A549 (cell line): Measurements from ENCODE around the gene ASPSCR1. TPM values are rescaled to one million over a fixed set of nuclear protein-coding genes. Genes with fewer than 3 reads are reported as not detected.

Experiments
- ATAC-seq, 2 experiments: fragments of 200-7000 bp in 1 of 2; fragments of >200 bp in 1 of 2; cut with Nextera tagmentation in 1 of 2; cut with Tn5 transposase in 1 of 2; 3 replicates each; pipeline versions ENCODE4 v1.8.0 to v1.9.1; 2018 to 2020; ENCODE audit warnings: mild to moderate bottlenecking in 1 of 2, moderate library complexity in 1 of 2
- CTCF ChIA-PET: fragments of 300-600 bp; sonication (Branson Sonifier 250); formaldehyde crosslinking; extraction: SDS; loops from one replicate; lab custom pipeline; 2021; ENCODE audit warnings: antibody characterized with exemption, inconsistent platforms; lab: Yijun Ruan, JAX
- POLR2A ChIA-PET: fragments of 350-600 bp; formaldehyde crosslinking; extraction: SDS; loops from one replicate; lab custom pipeline; 2021; ENCODE audit warnings: antibody characterized with exemption, inconsistent platforms; lab: Yijun Ruan, JAX
- DNase-seq, 2 experiments: peaks; one replicate each; pipeline versions ENCODE4 v3.0.0 to v3.0.0-alpha.2; 2011 to 2016; ENCODE audit warnings: low read depth in 1 of 2, low spot score in 1 of 2
- FAIRE-seq: peaks from 2 replicates; lab custom pipeline; 2011; peaks lifted over from hg19 to GRCh38; lab: Jason Lieb, UNC
- H3K27ac ChIP-seq, 2 experiments: fragments of >200 bp; sonication (Bioruptor Twin); formaldehyde crosslinking; 3 replicates each; pipeline ENCODE4 v1.5.1; 2016 to 2017
- H3K4me1 ChIP-seq: fragments of >200 bp; sonication (Bioruptor Twin); formaldehyde crosslinking; 3 replicates; pipeline ENCODE4 v1.6.1; 2016
- H3K4me2 ChIP-seq: fragments of >200 bp; sonication (Bioruptor Twin); formaldehyde crosslinking; 3 replicates; pipeline ENCODE4 v1.6.1; 2016
- H3K4me3 ChIP-seq: fragments of >200 bp; sonication (Bioruptor Twin); formaldehyde crosslinking; 3 replicates; pipeline ENCODE4 v1.5.1; 2016
- H3K9me3 ChIP-seq: fragments of >200 bp; sonication (Bioruptor Twin); formaldehyde crosslinking; 3 replicates; pipeline ENCODE4 v1.6.1; 2016
- BCL3 ChIP-seq: fragments of >200 bp; sonication (Bioruptor Twin); formaldehyde crosslinking; IDR thresholded peaks from 3 replicates; pipeline ENCODE4 v1.6.1; 2016
- CHD4 ChIP-seq: fragments of 200-600 bp; sonication (generic); IDR thresholded peaks from 2 replicates; pipeline ENCODE4 v1.6.1; 2016; ENCODE audit warnings: antibody characterized with exemption, mild to moderate bottlenecking, borderline replicate concordance
- FOSL2 ChIP-seq, 2 experiments: fragments of 450-650 bp in 1 of 2; fragments of >200 bp in 1 of 2; sonication (Bioruptor Twin) in 1 of 2; formaldehyde crosslinking; IDR thresholded peaks; 2 replicates each; pipeline versions ENCODE4 v1.5.0 to v1.6.1; 2016 to 2020; ENCODE audit warnings: mild to moderate bottlenecking in 1 of 2, moderate library complexity in 1 of 2
- HDAC2 ChIP-seq: fragments of 200-600 bp; sonication (generic); IDR thresholded peaks from 2 replicates; pipeline ENCODE4 v1.6.1; 2016
- HOXB5 ChIP-seq: fragments of 250-450 bp; sonication (Bioruptor Pico); IDR thresholded peaks from 2 replicates; pipeline ENCODE4 v1.5.0; 2020; ENCODE audit warnings: mild to moderate bottlenecking, moderate library complexity
- KDM1A ChIP-seq: fragments of 200-600 bp; sonication (generic); IDR thresholded peaks from 2 replicates; pipeline ENCODE4 v1.6.1; 2016; ENCODE audit warnings: low read depth, mild to moderate bottlenecking
- MYC ChIP-seq: IDR thresholded peaks from 2 replicates; pipeline ENCODE4 v1.6.1; 2012; ENCODE audit warnings: mild to moderate bottlenecking, inconsistent platforms, low read length, improper control_type of control experiment, borderline replicate concordance
- NPAS2 ChIP-seq: fragments of 250-450 bp; sonication (Bioruptor Pico); IDR thresholded peaks from 2 replicates; pipeline ENCODE4 v1.8.0; 2022; ENCODE audit warnings: mild to moderate bottlenecking, moderate library complexity, borderline replicate concordance
- POLR2A ChIP-seq: IDR thresholded peaks from 2 replicates; pipeline ENCODE4 v1.6.1; 2012; ENCODE audit warnings: mild to moderate bottlenecking, low read length
- RFX5 ChIP-seq: fragments of 450-650 bp; IDR thresholded peaks from 2 replicates; pipeline ENCODE4 v1.7.1; 2014; ENCODE audit warnings: antibody characterized with exemption, mild to moderate bottlenecking, moderate library complexity
- RNF2 ChIP-seq: fragments of 200-600 bp; sonication (generic); IDR thresholded peaks from 2 replicates; pipeline ENCODE4 v1.6.1; 2016; ENCODE audit warnings: low read depth, mild to moderate bottlenecking, antibody characterized with exemption, moderate library complexity, borderline replicate concordance
- TP53 ChIP-seq: fragments of 250-450 bp; sonication (Bioruptor Pico); IDR thresholded peaks from 2 replicates; pipeline ENCODE4 v1.5.0; 2021; ENCODE audit warnings: mild to moderate bottlenecking, moderate library complexity
- ZNF302 ChIP-seq: fragments of 250-450 bp; sonication (Bioruptor Pico); IDR thresholded peaks from 2 replicates; pipeline ENCODE4 v1.9.0; 2021; ENCODE audit warnings: inconsistent platforms, mild to moderate bottlenecking, moderate library complexity
- WGBS: methylation state at CpG from one replicate; pipeline ENCODE4 v1.1.6; 2017; ENCODE audit errors: missing lambda C conversion rate; 5-methylcytosine and 5-hydroxymethylcytosine counted together
- polyA plus RNA-seq, 4 experiments: library from polyadenylated mRNA; depleted of rRNA in 3 of 4; stranded (reverse); fragments of >200 nt; fragmentation: RNase III in 1 of 4; extraction: RNeasy Plus Mini Kit Qiagen cat#74134 plus additional on column Dnase treatment in 1 of 4; gene quantifications; 2 replicates in 3 of 4; 3 replicates in 1 of 4; pipeline ENCODE4 v1.2.3, GENCODE V29; 2011 to 2017
- TF ChIP-seq, protein P1 (sequence below): fragments of 250-450 bp; sonication (Bioruptor Pico); IDR thresholded peaks from 2 replicates; pipeline ENCODE4 v1.5.0; 2021; ENCODE audit warnings: mild to moderate bottlenecking, moderate library complexity, borderline replicate concordance

The ASPSCR1 gene
- polyA plus RNA-seq, 2 of the 4 experiments (the other 2 are of a cell fraction), result 12.3 to 25.7 TPM

- DNase-seq (no peak), FAIRE-seq (no peak), ATAC-seq (no peak; a peak in 1 of 6 replicates)
- CTCF ChIA-PET, result interaction anchor here (1.4 to 10.9 kb wide), 6 partner anchors 10 to 94 kb away, joined by 5 to 794 read pairs (median 54); partner anchors contain the start of genes CENPX, LRRC45, MAFG and MYADML2
- no peak overlapping the region for H3K4me2 ChIP-seq
- peaks cover 29% of the 10 kb centered on the region for H3K4me1 ChIP-seq
- POLR2A ChIA-PET, result interaction anchor here (1.3 kb wide), 1 partner anchor 14 kb away, joined by 4 read pairs; the partner anchor contains the start of gene ASPSCR1
- H3K4me3 ChIP-seq, result no peak overlapping the region
- H3K27ac ChIP-seq, result no peak overlapping the region
- 88% methylated on average over 37 of the region's 37 CpGs for WGBS
- H3K9me3 ChIP-seq, result no peaks in the 10 kb centered on the region; the same call in 2 of the 3 replicates
- TF ChIP-seq HOXB5 (no peak), CHD4 (no peak), MYC (no peak), TP53 (CRISPR knock-in tag) (no peak), FOSL2 (IDR thresholded peaks at IDR 0.05) (no peak), FOSL2 (CRISPR knock-in tag; IDR thresholded peaks at IDR 0.05) (no peak), RFX5 (no peak), HDAC2 (no peak)
Observed at GRCh38 chr17:81962499-81963441, 14.7 kb upstream of the ASPSCR1 start.

- WGBS, result 74% methylated on average over 22 of the region's 22 CpGs
- CTCF ChIA-PET, result interaction anchor here (0.7 to 10.9 kb wide), 3 partner anchors 15 to 605 kb away, joined by 3 to 794 read pairs (median 116); partner anchors contain the start of genes CENPX, LRRC45, MYADML2 and RAC3
- no peaks in the 10 kb centered on the region; the same call in 2 of the 3 replicates for H3K9me3 ChIP-seq
Observed at GRCh38 chr17:81964081-81964849, 13.2 kb upstream of the ASPSCR1 start.

GRCh38 chr17:81966343-81967243 lies 10.8 kb upstream of the ASPSCR1 start:
- 89% methylated on average over 36 of the region's 41 CpGs for WGBS
- H3K4me3 ChIP-seq, result no peak overlapping the region
- 0 out of 3 replicates have a peak, but pooled peaks cover 5% of the 10 kb centered on the region for H3K9me3 ChIP-seq
- FAIRE-seq, result no peak
- H3K4me2 ChIP-seq, result no peak overlapping the region
- ATAC-seq, result peak; percentile 3 to 6; a peak in 3 of 6 replicates
- POLR2A ChIA-PET, result interaction anchor here (1.5 kb wide), 1 partner anchor 10 kb away, joined by 3 read pairs; the partner anchor contains the start of gene ASPSCR1
- TF ChIP-seq NPAS2, result no peak
- no peak for TF ChIP-seq BCL3
- no peak for TF ChIP-seq POLR2A
- TF ChIP-seq KDM1A, result no peak
- TF ChIP-seq ZNF302, result no peak
- TF ChIP-seq, protein P1, sequence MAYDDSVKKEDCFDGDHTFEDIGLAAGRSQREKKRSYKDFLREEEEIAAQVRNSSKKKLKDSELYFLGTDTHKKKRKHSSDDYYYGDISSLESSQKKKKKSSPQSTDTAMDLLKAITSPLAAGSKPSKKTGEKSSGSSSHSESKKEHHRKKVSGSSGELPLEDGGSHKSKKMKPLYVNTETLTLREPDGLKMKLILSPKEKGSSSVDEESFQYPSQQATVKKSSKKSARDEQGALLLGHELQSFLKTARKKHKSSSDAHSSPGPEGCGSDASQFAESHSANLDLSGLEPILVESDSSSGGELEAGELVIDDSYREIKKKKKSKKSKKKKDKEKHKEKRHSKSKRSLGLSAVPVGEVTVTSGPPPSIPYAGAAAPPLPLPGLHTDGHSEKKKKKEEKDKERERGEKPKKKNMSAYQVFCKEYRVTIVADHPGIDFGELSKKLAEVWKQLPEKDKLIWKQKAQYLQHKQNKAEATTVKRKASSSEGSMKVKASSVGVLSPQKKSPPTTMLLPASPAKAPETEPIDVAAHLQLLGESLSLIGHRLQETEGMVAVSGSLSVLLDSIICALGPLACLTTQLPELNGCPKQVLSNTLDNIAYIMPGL, result no peak
- H3K27ac ChIP-seq, result peak overlapping the region in 1 of 2 experiments; percentile 85; a peak in 1 of 6 replicates
- DNase-seq, result no peak
- CTCF ChIA-PET, result interaction anchor here (1.0 to 10.9 kb wide), 8 partner anchors 7 to 186 kb away, joined by 3 to 794 read pairs (median 5); partner anchors contain the start of genes CENPX, DCXR, LRRC45 and MAFG
- peaks cover 19% of the 10 kb centered on the region for H3K4me1 ChIP-seq

More at GRCh38 chr17:81964081-81964849, 13.2 kb upstream of the ASPSCR1 start:
- FAIRE-seq (no peak), ATAC-seq (no peak), DNase-seq (no peak)
- TF ChIP-seq RNF2 (no peak), FOSL2 (IDR thresholded peaks at IDR 0.05) (no peak), FOSL2 (CRISPR knock-in tag; IDR thresholded peaks at IDR 0.05) (no peak)
- Histone ChIP-seq H3K4me3 (no peak overlapping the region), H3K4me2 (no peak overlapping the region), H3K27ac (no peak overlapping the region), H3K4me1 (peaks cover 35% of the 10 kb centered on the region)
- POLR2A ChIA-PET, result no interaction called here
